Measurements from ENCODE around the gene KCNT1. TPM values are rescaled to one million over a fixed set of nuclear protein-coding genes. Genes with fewer than 3 reads are reported as not detected.
"Not testable (repeated sequence)": the region's sequence is repeated elsewhere in the genome, so short reads cannot be mapped to it uniquely, and the experiment has no call there.

Gene KCNT1
- total RNA-seq, 2 donors from 2014 or later, result 0.08 TPM; not detected in 1

DNA sequence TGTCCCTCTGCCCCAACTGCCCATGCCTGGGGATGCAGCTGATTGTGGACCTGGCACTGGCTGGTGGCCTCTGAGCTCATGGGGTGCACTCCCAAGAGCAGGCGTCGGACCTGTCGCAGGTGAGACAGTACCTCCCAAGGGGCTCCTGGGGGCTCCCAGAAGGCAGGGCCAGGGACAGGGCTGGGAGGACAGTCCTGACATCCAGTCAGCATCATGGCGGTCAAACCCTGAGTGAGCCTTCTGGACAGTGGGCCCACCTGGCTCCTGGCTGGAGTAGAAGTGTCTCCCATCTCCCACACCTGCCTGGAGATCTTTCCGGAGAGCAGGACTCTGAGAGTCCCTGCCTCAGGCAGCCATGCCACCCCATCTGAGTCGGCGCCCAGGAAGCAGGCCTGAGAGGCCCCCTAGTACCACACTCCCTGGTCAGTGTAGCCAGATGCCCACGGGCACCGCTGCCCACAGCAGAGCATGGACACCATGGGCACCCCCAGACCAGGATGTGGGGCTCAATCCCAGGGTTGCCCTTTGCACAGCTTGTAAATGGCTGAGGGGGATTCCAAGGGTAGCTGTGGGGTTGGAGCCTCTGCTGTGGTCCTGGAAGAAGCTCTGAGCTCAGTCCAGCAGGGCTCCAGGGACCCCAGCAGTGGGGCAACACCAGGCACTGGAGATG is 32.2 kb upstream of the KCNT1 start:
- no peak overlapping the region for H3K9ac ChIP-seq (ENCODE audit: low read depth in 2 of 2, low read length in 2 of 2)
- no peaks in the 10 kb centered on the region for H3K9me3 ChIP-seq
- H3K27me3 ChIP-seq, result no peaks in the 10 kb centered on the region
- no peak overlapping the region for H3K27ac ChIP-seq
- TF ChIP-seq, protein P1, sequence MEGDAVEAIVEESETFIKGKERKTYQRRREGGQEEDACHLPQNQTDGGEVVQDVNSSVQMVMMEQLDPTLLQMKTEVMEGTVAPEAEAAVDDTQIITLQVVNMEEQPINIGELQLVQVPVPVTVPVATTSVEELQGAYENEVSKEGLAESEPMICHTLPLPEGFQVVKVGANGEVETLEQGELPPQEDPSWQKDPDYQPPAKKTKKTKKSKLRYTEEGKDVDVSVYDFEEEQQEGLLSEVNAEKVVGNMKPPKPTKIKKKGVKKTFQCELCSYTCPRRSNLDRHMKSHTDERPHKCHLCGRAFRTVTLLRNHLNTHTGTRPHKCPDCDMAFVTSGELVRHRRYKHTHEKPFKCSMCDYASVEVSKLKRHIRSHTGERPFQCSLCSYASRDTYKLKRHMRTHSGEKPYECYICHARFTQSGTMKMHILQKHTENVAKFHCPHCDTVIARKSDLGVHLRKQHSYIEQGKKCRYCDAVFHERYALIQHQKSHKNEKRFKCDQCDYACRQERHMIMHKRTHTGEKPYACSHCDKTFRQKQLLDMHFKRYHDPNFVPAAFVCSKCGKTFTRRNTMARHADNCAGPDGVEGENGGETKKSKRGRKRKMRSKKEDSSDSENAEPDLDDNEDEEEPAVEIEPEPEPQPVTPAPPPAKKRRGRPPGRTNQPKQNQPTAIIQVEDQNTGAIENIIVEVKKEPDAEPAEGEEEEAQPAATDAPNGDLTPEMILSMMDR (IDR thresholded peaks at IDR 0.05), result no peak
- no peak for DNase-seq
- H3K4me3 ChIP-seq, result no peak overlapping the region
- no peaks in the 10 kb centered on the region for H3K36me3 ChIP-seq
- intact Hi-C loops (cut with DNase I), result no loop called here
- no peaks in the 10 kb centered on the region for H3K4me1 ChIP-seq

DNA sequence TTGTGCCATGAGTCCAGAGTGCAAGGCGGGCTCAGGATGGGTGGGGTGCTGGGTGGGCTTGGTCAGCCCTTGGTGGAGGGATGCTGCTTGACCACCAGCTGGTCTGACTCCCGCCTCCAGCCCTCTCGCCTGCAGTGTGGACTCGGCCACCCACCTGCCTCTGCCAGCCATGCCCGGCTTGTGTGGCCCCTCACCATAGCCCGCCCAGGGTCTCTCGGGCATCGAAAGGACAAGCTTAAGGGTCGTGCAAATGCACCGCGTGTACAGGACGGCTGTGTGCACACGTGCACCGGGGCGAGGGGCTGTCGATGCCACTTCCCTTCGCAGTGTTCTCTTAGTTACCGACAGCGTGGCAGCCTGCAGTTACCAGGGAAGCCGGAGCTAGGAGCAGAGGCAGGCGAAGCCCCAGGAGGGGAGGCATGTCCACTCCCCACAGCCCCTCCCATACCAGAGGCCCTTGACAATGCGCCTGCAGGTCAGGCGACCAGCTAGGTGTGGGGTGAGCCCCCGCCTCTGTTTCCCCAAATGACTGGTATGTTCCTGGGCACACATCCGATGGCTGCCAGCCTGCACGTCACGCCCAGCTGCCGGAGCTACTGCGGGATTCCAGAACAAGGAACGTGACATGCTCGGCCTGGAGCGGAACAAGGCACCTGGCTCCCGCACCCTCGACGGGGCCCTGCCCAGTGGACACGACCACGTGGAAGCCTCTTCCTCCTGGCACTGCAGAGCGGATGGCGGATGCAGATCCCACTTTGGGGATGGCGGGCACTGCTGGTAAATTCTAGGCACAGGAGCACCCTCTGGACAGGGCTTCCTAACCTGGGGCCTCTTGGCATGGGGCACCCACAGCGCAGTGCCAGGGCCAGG is 31.0 kb upstream of the KCNT1 start:
- H3K27me3 ChIP-seq, result no peaks in the 10 kb centered on the region
- no peaks in the 10 kb centered on the region for H3K36me3 ChIP-seq
- TF ChIP-seq, protein P1 (IDR thresholded peaks at IDR 0.05), result no peak
- no peak overlapping the region for H3K4me3 ChIP-seq
- DNase-seq, result no peak
- no peak overlapping the region for H3K27ac ChIP-seq
- intact Hi-C loops (cut with DNase I), result no loop called here
- no peaks in the 10 kb centered on the region for H3K4me1 ChIP-seq
- H3K9ac ChIP-seq (ENCODE audit: low read depth in 2 of 2, low read length in 2 of 2), result no peak overlapping the region
- H3K9me3 ChIP-seq, result no peaks in the 10 kb centered on the region

DNA sequence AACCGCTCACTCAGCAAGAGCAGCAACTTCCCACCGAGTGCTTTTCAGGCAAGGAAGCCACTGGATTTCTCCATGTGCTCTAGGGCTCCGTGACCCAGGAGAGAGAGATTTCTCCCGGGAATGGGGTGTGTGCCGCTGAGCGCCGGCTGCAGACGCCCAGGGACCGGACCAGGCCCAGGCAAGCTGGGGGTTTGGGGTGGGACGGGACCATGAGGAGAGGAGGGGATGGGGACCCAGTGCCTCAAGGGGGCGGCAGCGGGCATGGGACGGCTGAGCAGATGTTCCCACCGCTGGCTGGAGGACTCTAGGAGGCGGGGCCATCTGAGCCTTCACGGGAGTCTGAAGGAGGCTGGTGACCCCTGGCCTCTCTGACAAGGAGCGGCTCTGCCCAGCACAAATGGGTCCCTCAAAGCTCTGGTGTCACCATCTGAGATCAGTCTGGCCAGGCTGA is 30.4 kb upstream of the KCNT1 start:
- no peak for DNase-seq
- Histone ChIP-seq H3K9ac (ENCODE audit: low read depth in 2 of 2, low read length in 2 of 2) (no peak overlapping the region), H3K9me3 (no peaks in the 10 kb centered on the region), H3K27me3 (no peaks in the 10 kb centered on the region), H3K27ac (no peak overlapping the region), H3K36me3 (no peaks in the 10 kb centered on the region), H3K4me3 (no peak overlapping the region), H3K4me1 (no peaks in the 10 kb centered on the region)
- intact Hi-C loops (cut with DNase I), result no loop called here
- TF ChIP-seq, protein P1 (IDR thresholded peaks at IDR 0.05), result no peak

DNA sequence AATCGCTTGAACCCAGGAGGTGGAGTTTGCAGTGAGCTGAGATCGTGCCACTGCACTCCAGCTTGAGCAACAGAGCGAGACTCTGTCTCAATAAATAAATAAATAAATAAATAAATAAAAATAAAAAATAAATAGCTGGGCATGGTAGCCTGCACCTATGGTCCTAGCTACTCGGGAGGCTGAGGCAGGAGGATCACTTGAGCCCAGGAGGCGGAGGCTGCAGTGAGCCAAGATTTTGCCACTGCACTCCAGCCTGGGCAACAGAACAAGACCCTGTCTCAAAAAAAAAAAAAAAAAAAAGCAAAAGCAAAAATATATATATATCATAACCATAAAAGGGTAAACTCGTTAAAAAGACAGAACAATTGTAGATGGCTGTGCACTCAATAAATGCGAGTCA is 29.2 kb upstream of the KCNT1 start:
- H3K36me3 ChIP-seq; H3K4me1 ChIP-seq; intact Hi-C loops (cut with DNase I); H3K27me3 ChIP-seq; H3K9ac ChIP-seq (ENCODE audit: low read depth in 2 of 2, low read length in 2 of 2); H3K27ac ChIP-seq; H3K9me3 ChIP-seq; DNase-seq; H3K4me3 ChIP-seq: not testable (repeated sequence)

DNA sequence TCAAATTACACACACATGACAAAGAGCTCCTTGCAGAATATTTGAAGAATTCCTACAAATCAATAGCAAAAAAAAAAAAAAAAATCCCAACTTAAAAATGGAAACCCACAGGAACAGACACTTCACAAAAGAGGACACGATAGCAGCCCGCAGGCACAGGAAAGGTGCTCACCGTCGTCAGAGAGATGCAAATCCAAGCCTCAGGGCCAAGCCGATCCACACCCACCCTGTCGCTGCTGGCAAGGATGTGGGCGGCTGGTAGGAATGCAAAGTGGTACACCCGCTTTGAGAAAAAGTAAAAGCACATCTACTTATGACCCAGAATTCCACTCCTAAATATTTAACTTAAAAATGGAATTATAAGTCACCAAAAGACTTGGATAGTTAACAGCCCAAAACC is 28.0 kb upstream of the KCNT1 start:
- Histone ChIP-seq H3K27me3 (no peaks in the 10 kb centered on the region), H3K27ac (no peak overlapping the region), H3K4me1 (no peaks in the 10 kb centered on the region), H3K9me3 (no peaks in the 10 kb centered on the region), H3K36me3 (no peaks in the 10 kb centered on the region), H3K4me3 (no peak overlapping the region), H3K9ac (ENCODE audit: low read depth in 2 of 2, low read length in 2 of 2) (no peak overlapping the region)
- DNase-seq, result no peak
- intact Hi-C loops (cut with DNase I), result no loop called here
- TF ChIP-seq, protein P1 (IDR thresholded peaks at IDR 0.05), result no peak

DNA sequence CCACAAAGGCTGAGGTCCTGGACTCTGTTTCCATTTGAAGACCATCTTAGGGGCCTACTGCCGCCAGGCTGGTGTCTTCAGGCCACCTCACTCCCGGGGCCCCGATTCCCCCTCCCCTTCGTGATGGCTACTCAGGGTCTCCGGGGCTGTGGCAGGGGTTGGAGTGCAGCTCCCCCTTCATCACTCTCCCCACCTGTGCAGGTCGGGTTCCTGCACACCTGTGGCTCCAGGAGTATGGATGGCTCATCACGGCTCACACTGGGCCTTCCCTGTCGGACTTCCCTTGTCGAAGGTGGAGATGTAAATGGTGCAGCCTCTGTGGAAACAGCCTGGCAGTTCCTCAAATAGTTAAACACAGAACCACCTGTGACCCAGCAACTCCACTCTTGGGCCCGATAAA is 27.0 kb upstream of the KCNT1 start:
- Histone ChIP-seq H3K4me3 (no peak overlapping the region), H3K27ac (no peak overlapping the region), H3K4me1 (no peaks in the 10 kb centered on the region), H3K9me3 (no peaks in the 10 kb centered on the region), H3K9ac (ENCODE audit: low read depth in 2 of 2, low read length in 2 of 2) (no peak overlapping the region), H3K36me3 (no peaks in the 10 kb centered on the region), H3K27me3 (no peaks in the 10 kb centered on the region)
- intact Hi-C loops (cut with DNase I), result no loop called here
- no peak for DNase-seq
- TF ChIP-seq, protein P1 (IDR thresholded peaks at IDR 0.05), result no peak

All from colonic mucosa (tissue), 4 donors.